NCI-H446 treated with DMSO at 0.1 percent for 48 hours (cell line): ENCODE data around the gene ZNF316.
"Not testable (repeated sequence)": the region's sequence is repeated elsewhere in the genome, so short reads cannot be mapped to it uniquely, and the experiment has no call there.

Experiments
- DNase-seq: peaks from one replicate; lab custom pipeline; 2025; lab: John Stamatoyannopoulos, UW

ZNF316 gene

DNA sequence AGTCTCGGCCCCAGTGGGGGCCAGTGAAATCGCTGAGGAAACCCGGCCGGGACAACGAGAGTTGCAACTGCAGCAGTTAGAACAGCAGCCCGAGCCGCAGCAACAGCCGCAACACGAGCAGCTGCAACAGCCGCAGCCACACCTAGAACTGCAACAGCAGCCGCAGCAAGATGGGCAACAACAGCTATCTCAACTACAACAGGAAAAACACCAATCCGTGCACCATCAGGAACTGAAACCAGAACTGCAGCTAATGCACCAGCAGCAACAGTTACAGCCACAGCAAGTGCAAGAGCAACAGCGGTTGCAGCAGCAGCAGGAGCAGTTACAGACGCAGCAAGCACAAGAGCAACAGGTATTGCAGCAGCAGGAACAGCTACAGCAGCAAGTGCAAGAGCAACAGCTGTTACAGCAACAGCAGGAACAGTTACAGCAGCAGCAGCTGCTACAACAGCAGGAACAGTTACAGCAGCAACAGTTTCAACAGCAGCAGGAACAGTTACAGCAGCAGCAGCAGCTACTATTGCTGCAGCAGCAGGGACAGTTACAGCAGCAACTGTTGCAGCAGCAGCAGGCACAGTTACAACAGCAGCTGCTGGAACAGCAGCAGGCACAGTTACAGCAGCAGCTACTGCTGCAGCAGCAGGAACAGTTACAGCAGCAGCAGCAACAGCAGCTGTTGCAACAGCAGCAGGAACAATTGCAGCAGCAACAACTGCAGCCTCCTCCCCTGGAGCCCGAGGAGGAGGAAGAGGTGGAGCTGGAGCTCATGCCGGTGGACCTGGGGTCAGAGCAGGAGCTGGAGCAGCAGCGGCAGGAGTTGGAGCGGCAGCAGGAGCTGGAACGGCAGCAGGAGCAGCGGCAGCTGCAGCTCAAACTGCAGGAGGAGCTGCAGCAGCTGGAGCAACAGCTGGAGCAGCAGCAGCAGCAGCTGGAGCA lies 15.7 kb upstream of the ZNF316 start:
- DNase-seq: no peak

- DNase-seq: no peak
These were observed 14.9 kb upstream of the ZNF316 start for GRCh38 chr7:6622134-6622710.

DNA sequence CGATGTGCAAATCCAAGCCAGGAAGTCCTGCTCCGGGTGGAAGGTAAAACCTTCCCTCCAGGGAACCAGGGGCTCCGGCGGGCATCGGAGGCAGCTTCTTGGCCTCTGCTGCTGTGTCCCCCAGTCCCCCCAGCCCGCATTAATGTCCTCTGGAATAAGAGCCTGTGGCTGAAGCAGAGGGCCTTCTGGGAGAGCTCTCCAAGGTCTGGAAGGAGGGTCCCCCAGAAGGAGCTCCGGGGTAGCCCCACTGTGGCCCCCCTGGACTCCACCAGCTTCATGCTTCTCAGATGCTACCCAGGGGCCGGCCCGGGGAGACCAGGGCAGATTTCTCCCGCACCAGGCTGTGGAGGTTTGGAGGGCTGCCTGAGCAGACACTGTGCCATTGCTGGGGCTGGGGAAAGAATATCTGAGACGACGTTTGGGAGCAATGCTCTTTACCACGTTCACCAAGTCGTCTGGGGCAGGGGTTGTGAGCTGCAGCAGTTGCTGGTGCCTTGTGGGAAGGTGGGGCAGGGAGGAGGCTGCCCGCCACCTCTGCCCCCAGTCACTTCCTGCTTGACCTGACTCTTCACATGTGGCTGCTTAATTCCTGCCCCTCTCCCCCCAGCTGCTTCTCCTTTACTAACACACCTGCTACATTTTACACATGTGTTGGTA lies 13.4 kb upstream of the ZNF316 start:
- DNase-seq: no peak

DNA sequence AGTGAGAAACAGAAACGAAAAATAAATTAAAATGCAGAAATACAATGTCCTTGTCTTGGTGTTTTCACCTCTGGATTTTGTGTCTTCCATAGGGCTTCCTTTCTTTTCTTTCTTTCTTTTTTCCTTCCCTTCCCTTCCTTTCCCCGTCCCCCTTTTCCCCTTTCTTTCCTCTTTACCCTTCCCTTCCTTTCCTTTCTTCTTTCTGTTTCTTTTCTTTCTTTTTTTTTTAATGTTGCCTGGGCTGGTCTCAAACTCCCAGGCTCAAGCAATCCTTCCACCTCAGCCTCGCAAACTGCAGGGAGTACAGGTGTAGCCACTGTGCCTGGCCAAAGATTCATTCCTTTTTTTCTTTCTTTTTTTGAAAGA lies 12.9 kb upstream of the ZNF316 start:
- no peak for DNase-seq

GRCh38 chr7:6628045-6628444 lies 9.1 kb upstream of the ZNF316 start:
- DNase-seq: no peak

- DNase-seq: no peak
These were observed 6.9 kb upstream of the ZNF316 start for GRCh38 chr7:6630007-6630849.

GRCh38 chr7:6631605-6632004 lies 5.5 kb upstream of the ZNF316 start:
- DNase-seq: no peak

- DNase-seq: no peak
These were observed 3.1 kb upstream of the ZNF316 start for GRCh38 chr7:6634021-6634420.

- not testable (repeated sequence) for DNase-seq
These were observed 2.1 kb upstream of the ZNF316 start for GRCh38 chr7:6634971-6635370.

DNA sequence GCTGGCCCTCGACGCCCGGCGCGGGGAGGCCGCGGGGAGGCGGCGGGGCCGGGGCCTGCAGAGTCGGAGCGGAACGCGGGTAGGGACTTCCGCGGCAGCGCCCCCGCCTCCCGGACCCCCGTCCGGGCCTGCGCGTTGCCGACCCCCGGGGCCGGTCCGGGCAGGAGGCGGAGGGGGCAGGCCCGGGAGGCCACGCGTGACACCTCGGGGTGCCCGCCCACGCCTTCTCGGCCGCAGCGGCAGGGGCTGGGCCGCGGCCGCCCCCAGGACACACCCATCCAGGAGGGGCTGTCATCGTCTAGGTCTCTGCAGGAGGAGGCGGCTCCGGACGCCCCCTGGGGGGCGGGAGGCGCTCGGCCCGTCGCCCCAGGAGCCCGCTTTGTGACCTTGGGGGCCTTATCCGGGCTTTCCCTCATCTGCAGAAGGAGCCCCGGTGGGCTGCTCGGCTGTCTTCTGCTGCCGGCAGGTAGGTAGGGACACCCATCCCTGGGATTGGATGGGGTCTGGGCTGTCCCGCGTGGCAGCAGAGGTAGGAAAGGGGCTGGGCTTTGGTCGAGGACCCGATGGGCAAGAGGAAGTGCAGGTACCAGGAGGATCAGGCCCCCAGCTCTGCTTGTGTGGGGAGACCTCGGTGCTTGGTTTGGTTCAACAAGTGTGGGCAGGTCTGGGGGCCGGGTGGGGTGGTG lies 569 bp downstream of the ZNF316 start:
- no peak for DNase-seq

DNA sequence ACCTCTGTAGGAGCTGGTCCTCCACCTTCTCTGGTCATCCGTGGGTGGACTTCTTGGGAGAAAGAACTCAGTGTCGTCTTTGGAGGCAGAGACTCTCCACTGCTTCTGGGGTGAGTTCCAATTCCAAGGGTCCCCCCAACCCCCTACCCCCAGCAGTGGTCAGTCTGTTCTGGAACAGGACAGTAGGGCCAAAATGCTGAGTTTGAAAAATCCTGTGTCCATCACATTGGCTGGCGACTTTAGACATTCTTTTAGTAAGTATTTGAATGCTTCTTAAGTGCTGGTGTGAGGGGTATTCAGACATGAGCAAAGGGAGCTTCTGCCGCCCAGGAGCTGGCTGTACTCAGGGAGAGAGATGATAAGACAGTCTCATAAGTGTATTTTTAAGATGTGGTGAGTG lies 1.9 kb downstream of the ZNF316 start:
- DNase-seq: no peak

DNA sequence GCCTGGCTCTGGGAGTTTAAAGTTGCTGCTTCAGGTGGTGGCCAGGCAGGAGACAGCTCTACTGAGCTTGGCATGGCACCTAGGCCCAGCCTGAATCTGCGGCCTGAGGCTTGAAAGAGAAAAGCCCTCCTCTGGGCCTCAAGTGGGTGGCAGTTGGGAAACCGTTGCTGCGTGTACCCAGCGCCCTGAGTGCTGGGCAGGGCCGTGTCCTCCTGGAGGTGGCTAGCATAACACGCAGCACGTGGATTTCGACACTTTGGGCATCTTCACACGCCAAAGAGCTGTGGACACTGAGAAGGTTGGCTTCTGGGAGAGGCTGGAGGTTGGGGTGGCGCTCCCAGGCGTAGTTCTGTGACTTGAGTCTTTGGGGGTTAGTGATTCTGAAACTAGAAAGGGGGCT lies 2.5 kb downstream of the ZNF316 start:
- no peak for DNase-seq

- no peak for DNase-seq
These were observed 3.2 kb downstream of the ZNF316 start for GRCh38 chr7:6640246-6640721.

- no peak for DNase-seq
These were observed 4.4 kb downstream of the ZNF316 start for GRCh38 chr7:6641305-6642035.

DNA sequence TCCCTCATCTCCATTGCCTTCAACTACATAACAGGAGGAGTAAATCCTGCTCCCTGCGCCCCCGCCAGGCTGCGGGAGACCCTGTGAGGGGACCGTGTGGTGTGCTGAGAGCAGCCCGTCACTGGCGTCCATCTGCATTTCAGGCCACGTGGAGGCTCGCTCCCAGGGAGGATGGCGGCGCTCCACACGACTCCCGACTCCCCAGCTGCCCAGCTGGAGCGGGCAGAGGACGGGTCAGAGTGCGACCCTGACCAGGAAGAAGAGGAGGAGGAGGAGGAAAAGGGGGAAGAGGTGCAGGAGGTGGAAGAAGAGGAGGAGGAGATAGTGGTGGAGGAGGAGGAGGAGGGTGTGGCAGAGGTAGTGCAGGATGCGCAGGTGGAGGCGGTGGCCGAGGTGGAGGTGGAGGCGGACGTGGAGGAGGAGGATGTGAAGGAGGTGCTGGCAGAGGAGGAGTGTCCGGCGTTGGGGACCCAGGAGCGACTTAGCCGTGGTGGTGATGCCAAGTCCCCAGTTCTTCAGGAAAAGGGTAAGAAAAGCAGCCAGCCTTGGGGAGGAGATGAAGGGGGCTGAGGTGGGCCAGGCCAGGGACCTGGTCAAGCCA lies 5.2 kb downstream of the ZNF316 start:
- no peak for DNase-seq

GRCh38 chr7:6642861-6643640 lies 5.9 kb downstream of the ZNF316 start:
- DNase-seq: no peak

- no peak for DNase-seq
These were observed 7.0 kb downstream of the ZNF316 start for GRCh38 chr7:6643915-6644625.

DNA sequence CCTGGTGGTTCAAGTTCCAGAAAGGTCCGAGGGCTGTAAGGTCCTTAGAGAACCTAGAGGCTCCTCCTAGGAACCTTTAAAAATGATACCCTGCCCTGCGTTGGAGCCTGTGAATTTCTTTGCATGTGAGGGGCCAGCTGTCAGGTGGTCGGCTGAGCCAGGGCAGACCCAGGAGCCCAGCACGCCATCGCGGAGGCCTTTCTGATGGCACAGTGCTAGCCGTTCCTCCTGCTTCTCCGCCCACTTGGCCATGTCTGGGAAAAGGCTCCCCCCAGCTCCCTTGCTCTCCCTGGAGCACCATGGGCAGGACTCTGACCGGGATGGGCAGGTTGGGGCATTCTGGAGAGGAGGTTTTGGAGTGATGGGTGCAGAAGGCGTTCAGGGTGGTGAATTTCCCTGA lies 7.6 kb downstream of the ZNF316 start:
- DNase-seq: no peak

GRCh38 chr7:6646465-6646864 lies 9.3 kb downstream of the ZNF316 start:
- no peak for DNase-seq
